ENCODE data around the gene CDC42BPB.
"Not testable (repeated sequence)": the region's sequence is repeated elsewhere in the genome, so short reads cannot be mapped to it uniquely, and the experiment has no call there.

The CDC42BPB gene

DNA sequence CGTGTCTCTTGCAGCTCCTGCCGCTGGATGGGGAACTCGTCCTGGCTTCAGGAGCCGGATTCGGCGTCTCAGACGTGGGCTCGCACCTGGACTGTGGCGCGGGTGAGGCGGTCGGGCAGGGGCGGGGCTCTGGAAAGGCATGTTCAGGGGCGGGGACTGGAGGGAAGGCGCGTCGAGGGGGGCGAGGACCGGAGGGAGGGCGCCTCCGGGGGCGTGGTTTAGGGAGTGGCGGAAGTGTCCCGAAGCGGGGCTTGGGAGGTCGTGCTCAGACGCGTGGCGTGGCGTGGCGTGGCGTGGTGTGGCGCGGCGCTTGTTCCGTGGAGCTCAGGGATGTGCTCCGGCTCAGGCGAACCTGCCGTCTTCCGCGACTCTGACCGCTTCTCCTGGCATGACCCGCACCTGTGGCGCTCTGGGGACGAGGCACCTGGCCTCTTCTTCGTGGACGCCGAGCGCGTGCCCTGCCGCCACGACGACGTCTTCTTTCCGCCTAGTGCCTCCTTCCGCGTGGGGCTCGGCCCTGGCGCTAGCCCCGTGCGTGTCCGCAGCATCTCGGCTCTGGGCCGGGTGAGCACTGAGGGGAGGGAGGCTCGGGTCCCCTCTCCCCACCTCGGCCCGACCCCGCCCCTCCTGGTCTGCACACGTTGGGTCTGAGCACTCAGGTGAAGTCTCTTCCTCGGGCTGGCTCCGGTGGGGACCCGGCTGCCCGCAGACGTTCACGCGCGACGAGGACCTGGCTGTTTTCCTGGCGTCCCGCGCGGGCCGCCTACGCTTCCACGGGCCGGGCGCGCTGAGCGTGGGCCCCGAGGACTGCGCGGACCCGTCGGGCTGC lies 128.7 kb downstream of the CDC42BPB start:
- no peak for DNase-seq (ENCODE audit: low read depth)

DNA sequence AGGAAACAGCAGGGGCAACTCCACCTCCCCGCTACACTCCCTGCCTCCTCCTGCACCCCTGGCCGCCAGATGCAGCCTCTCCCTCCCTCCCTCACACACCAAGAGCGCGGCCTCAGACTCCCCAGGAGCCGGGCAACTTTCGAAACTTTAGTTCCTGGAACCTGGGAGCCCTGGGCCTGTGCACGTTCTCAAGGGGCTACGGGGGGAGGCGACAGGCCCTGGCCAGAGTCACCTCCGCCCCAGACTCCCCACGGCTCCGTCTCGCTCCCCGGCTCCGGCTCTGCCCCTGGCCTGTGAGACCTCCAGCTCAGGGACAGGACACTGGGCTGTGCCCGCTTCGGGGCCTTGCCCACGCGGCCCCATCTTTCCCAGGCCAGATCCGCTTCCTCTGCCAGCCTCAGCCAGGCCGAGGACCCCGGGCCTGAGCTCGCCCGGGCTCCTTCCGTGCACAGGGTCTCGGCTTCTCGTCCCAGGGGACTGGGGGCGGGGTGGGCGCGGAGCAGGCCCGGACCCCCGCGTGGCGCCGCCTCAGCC lies 129.4 kb downstream of the CDC42BPB start:
- DNase-seq (ENCODE audit: low read depth): no peak

DNA sequence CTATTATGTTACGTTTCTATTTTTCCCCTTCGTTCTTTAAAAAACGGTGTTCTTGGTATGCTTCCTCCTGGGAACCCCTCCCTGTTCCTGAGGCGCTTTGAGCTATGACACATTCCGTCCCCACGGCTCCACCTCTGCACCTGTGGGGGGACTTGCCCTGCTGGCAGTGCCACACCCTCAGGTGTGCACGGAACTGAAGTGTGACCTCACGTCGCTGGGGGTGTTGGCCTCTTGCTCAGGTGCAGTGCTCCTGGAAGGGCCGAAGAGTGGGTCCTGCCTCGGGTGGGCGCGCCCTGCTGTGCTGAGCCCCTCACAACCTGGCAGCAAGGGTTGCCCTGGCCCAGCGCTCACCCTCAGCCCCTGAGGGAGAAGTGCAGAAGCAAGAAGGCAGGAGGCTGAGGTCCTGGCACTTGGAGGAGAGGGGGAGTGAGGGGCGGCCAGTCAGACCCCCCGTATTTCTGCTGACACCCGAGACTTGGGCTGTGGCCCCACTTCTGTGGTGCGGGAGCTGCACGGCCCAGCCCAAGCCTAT lies 129.9 kb downstream of the CDC42BPB start:
- DNase-seq (ENCODE audit: low read depth): no peak

DNA sequence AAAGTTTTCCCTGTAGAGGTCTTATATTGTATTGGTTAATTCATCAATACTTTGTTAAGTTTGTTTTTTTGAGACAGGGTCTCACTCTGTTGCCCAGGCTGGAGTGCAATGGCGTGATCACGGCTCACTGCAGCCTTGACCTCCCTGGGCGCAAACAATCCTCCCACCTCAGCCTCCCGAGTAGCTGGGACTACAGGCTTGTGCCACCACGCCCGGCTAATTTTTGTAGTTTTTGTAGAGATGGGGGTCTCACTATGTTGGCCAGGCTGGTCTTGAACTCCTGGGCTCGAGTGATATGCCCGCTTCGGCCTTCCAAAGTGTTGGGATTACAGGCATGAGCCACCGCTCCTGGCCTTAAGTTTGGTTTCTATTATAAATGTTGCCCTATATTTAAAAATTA lies 130.5 kb downstream of the CDC42BPB start:
- not testable (repeated sequence) for DNase-seq (ENCODE audit: low read depth)

DNA sequence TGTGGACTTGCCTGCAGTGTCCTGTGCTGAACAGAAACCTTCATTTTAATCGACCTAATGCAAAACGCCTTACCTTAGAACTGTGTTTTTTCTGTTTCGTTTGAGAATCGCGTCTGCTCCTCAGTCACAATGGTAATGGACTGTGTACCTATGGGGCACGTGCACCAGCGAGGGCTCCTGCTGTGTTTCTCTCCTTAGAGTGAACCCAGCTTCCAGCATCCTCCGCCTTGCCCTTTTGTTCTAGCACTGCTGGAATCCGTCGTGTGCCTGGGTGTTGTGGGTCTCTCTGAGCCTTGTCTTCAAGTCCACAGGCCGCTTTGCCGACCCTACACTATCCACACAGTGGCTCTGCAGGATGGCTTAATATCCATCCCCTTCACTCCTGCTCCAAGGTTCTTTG lies 131.2 kb downstream of the CDC42BPB start:
- no peak for DNase-seq (ENCODE audit: low read depth)

DNA sequence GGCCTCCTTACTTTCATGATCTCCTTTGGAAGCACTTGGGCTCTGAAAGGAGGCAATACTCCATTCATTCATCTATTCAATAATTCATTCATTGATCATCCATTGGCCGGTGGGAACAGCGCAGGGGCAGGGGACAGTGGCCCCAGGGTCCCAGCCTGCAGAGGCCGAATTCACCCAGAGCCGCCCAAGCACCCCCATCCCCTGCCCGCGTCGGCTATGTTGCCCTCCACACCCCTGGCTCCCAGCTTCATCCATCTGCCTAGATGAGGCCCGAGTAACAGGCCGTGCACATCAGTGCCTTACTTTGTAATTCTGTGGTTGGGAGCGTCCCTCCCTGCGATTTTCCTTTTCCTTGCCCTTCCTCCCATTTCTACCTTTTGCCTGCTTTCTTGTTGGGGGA lies 131.7 kb downstream of the CDC42BPB start:
- DNase-seq (ENCODE audit: low read depth): no peak

DNA sequence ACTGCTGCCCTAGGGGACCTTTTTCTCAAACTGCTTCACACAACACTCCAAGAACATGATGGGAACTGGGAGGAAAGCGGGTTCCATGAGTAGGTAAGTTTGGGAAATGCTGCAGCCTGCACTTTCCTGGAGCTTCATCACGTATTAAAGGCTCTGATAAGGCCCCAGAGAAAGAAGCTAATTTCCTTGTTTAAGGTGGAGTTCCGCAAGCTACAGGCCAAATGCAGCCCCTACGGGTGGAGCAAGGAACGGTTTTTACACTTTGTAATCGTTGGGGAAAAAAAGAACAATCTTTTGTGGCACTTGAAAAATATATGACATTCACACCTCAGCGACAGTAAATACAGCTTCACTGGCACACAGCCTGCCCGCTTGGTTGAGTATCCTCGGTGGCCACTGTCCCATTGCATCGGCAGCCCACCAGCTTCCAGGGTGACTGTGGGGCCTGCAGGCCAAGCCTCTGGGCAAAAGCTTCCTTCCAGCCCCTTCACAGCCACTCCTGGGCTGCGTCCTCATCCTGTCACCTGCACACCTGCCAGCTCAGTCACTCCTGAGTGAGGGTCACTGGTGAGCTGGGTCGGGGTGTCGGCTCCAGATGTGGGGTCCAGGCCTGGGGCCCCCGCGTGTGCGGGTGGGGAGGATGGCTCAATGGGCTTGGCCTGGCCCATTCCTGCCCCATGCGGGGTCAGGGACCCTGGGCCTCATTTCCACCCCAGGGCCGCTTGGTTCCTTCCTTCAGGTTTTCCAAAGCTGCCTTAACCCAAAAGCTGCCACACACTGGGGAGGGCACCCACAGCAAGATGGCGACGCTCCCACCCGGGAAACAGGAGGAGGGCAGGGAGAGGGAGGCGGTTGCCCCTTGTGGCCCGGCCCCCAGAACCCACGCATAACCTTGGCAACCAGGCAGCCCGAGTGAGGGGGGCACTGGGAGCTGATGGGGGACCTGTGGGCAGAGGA lies 132.4 kb downstream of the CDC42BPB start:
- no peak for DNase-seq (ENCODE audit: low read depth)

DNA sequence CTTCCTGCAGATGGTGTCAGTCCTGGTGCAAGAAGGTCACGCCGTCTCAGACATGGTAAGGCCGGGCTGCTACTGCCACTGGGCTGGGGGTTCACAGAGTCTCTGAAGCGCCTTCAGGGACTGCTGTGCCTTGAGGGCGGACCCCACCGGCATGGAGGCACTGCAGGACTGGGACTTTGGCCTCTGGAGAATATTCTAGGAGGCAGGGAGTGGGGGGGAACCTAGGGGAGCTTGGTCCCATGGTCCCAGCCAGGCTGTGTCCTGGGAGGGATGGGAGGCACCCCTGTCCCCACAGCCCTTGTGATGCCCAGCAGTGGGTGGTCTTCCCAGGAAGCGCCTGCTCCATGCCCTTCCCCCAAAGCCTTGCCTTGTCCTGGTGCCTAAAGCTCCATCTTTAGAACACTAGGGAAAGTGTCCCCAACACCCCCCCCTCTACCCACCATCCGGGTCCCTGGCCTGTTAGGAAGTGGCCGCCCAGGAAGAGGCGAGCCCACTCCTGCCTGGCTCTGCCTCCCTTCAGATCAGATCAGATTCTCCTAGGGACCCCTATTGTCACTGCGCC lies 133.3 kb downstream of the CDC42BPB start:
- no peak for DNase-seq (ENCODE audit: low read depth)

DNA sequence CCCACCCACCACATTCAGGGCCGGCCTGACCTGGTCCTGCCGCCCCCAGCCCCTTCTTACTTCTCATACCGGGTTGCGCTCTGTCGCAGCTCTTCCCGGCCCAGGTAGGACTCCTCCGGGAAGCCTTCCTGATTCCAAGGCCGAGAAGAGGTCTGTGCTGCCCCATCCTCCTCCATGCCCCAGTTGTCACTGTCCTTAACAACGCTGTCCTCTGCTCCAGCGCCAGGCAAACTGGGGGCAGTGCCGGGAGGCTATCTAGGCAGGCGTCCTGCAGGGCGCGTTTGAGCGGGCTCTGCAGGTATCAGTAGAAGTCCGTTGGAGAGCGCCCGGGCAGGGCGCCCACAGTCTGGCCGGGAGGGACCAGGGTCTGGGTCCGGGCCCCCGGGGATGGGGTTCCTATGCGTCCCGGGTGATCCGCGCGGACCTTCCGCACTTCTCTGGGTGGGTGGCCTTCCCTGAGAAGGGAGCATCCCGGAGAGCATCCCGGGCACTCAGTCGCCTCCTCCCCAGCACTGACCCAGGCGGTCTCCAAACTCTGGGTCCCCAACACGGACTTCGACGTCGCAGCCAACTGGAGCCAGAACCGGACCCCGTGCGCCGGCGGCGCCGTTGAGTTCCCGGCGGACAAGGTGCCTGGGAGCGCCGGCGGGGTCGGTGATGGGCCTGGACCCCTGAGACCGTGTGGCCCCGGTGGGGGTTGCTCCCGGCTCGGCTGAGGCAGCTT lies 134.0 kb downstream of the CDC42BPB start:
- DNase-seq (ENCODE audit: low read depth): no peak

DNA sequence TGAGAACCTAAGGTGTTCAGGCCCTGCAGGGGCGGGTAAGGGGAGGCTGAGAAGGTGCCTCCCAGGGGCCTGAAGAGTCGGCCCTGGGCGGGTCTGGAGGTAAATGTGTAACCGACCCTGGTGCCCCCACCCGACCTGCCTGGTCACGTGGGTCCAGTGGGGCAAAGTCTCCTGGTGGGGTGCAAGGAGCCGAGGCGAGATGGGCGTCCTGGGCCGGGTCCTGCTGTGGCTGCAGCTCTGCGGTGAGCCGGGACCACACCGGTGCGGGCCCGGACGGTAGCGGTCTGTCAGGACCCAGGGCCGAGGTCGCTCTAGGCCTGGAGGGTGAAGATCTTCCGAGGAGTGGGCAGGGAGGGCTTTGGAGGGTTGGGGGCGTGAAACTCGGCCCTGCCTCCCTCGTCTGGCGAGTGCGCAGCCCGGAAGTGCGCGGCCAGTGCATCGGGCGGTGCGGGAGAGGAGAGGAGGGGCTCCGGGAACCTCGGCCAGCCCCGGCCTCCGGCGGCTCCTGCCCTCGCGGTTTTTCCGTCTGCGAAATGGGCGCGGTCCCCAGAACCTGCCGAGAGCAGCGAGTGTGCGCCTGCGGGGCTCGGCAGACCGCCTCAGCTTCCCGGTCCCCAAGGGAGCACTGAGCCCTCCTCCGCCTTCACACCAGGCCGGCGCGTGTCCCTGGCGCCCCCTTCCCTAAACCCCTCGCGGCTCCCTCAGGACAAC lies 134.7 kb downstream of the CDC42BPB start, which contains the start of gene AMN:
AMN (plus strand) TSS at position 174 of the 711 bp plus-strand sequence; CDS start at position 200, 26 bp downstream.
- no peak for DNase-seq (ENCODE audit: low read depth)

DNA sequence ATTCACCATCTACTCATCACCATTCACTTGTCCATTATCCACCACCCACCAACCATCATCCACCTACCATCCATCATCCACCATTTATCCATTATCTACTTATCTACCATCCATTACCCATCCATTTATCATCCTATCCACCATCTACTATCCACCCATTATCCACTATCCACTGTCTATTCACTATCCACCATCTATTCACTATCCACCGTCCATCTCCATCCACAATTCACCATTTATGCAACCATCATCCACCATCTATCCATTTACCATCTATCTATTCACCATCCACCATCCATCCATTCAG lies 136.4 kb downstream of the CDC42BPB start:
- DNase-seq (ENCODE audit: low read depth): no peak

DNA sequence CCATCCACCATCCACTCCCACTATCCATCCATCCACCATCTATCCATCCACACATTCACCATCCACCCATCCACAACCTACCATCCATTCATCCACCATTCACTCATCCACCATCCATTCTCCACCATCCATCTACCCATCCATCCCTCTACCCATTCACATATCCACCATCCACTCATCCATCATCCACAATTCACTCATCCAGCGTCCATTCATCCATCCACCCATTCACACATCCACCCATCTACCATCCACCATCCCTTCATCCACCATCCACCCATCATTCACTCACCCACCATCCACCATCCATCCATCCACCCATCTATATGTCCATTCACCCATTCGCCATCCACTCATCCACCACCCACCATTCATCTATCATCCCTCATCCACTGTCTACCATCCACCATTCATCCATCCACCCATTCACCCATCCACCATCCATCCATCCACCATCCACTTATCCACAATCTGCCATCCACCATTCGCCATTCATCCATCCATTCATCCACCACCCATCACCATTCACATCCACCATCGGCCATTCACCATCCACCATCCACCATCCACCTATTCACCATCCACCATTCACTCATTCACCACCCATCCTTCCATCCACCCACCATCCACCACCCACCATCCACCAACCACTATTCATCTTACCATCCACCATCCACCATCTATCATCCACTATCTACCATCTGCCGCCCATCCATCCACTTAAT lies 136.9 kb downstream of the CDC42BPB start:
- no peak for DNase-seq (ENCODE audit: low read depth)

DNA sequence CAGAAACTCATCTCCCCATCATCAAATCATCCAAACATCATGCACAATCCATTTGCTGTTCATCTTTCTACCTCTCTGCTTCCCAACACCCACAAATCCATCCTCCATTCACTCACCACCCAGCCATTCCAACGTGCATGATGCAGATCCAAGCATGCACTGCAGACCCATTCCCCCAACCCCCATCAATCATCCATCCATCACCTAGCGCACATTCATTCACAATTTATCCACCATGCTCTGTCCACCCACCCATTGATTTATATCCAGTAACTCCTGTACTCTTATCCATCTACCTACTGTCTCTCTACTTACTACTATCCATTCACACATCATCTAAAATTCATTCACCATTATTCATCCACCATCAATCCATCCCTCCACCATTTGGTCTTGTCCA lies 138.9 kb downstream of the CDC42BPB start:
- DNase-seq (ENCODE audit: low read depth): no peak

DNA sequence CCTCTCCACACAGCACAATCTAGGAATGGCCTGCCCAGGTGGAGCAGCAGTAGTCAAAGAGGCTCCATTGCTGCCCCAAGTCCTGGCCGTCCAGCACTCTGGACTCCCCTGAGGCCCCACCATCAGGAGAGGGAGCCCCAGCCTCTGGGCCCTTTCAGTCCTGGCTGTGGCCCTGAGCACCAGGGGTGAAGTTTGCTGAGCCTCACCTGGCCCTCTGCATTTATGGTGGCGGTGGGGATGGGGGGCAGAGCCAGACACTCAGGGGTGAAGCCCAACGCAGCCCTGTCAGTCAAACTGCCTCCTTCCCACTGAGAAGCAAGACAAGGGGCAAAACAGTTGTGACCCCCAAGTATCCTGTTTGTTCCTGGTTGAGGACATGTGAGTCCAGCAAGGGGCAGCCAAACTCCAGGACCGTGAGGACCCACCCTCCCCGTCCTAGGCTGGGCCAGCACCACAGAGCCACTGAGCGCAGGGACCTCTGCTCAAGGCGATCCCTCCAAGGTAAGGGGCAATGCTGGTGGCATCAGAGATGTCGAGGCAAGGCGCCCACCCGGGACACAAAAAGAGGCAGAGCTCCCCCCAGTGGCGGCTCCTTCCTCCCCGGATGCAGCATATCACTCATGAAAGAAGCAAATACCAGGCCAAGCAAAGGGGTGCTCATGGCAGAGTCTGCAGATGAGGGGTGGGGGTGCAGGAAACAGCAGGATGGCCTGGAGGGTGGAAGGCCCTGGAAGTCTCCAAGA lies 139.7 kb downstream of the CDC42BPB start:
- peak; percentile 12 for DNase-seq (ENCODE audit: low read depth)

DNA sequence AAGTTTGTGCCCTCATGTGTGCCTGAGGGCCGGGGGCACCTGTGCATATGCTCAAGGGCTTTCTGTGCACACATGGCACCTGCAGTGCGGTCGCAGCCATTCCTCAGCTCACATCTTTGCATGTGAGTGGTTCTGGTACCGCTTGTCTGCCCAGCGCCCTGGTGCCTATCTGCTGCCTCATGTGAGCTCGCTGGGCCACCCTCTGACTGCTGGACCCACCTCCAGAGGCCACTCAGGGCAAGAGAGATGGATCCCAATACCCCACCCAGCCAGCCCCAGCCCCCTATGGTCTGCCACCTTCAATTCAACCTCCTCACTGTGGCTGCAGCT lies 140.3 kb downstream of the CDC42BPB start:
- DNase-seq (ENCODE audit: low read depth): no peak

DNA sequence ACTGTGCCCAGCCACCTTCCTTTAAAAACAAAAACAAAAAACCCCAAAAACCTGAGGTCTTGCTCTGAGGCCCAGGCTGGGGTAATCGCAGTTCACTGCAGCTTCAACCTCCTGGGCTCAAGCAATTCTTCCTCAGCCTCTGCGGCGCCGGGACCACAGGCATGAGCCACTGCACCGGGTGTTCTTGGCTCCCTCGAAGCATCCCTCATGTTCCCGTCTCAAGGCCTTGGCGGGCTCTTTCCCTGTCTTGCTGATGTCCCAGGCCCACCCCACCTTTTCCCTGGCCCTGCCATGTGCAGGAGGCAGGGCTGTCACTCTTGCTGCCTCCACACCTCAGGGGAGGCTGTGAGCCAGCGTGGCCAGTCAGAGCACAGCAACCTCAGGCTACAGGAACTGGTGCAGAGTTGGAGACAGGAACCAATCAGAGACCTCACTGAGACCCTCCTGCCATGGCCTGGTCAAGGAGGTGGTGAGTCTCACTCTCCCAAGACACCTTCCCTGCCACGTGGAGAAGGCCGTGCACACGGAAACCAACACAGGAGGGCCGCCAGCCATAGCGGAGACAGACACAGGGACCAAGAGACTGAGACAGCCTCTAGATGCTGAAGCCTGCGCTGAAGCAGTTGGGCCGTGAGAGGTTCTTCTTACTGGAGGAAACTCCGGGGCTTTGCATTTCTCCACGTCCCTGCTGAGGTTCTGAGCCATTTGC lies 140.8 kb downstream of the CDC42BPB start:
- no peak for DNase-seq (ENCODE audit: low read depth)

DNA sequence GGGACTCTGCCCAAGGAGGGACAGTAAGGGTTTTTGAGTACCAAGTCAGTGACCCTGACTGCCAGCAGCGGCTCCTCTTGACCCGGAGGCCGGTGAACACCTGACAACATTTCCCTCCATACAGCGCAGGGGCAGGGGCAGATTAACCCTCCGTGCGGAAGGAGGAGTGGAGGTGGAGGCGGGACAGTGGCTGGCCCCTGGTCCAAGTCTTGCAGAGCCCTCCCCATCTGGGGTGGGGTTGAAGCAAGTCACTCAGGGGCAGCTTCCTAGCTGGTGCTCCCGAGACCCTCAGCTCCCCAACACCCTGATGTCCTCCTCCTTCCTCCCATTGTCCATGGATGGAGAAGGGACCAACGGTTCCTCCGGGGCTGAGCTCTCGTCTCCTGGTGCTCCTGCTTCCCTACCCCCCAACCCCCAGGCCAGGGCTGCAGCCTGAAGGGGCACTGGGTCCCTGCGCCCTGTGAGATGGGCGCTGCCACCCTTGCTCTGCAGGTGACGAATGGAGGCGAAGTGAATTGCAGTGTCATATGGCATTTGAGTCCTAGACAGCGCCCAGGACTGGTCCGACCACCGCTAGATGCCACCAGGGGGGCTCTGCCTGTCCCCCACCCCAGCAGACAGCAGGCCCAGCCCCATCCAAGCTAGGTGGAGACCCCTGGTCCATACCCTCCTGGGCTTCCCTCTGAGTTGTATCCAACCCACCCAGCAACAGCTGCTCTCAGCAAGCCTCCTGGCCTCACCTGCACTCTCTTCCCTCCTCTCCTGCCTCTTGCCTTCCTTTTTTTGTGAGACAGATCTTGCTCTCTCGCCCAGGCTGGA lies 141.8 kb downstream of the CDC42BPB start:
- DNase-seq (ENCODE audit: low read depth): no peak
